Bronchial epithelial cell (primary cell): ENCODE measurements around the gene TMEM132C. TPM values are rescaled to one million over a fixed set of nuclear protein-coding genes. Genes with fewer than 3 reads are reported as not detected.

ENCODE experiments used
- DNase-seq: peaks from one replicate; pipeline ENCODE4 v3.0.0-alpha.2; 2010; ENCODE audit warnings: low read depth
- FAIRE-seq: peaks from 2 replicates; lab custom pipeline; 2011; peaks lifted over from hg19 to GRCh38; lab: Jason Lieb, UNC
- H3K27me3 ChIP-seq: 2 replicates; pipeline ENCODE4 v1.5.1; 2011; ENCODE audit warnings: low read length; ENCODE audit not compliant: control insufficient read depth, insufficient read depth
- H3K36me3 ChIP-seq: 2 replicates; pipeline ENCODE4 v1.5.1; 2011; ENCODE audit warnings: low read length; ENCODE audit not compliant: control insufficient read depth, insufficient read depth
- H3K4me3 ChIP-seq: 2 replicates; pipeline ENCODE4 v1.5.1; 2011; ENCODE audit warnings: mild to moderate bottlenecking, low read depth, low read length, control low read depth
- total RNA-seq: library from RNA; depleted of rRNA; stranded (reverse); fragments of >200 nt; gene quantifications from 2 replicates; pipeline ENCODE4 v1.2.1, GENCODE V29; 2014
- TF ChIP-seq, protein P1 (sequence below): IDR thresholded peaks from 2 replicates; pipeline ENCODE4 v1.5.1; 2011; ENCODE audit warnings: mild to moderate bottlenecking, moderate library complexity, low read length, control low read depth, inconsistent platforms; ENCODE audit not compliant: insufficient read depth, severe bottlenecking

Gene TMEM132C
- total RNA-seq, 1 donor from 2014 or later = not detected

DNA sequence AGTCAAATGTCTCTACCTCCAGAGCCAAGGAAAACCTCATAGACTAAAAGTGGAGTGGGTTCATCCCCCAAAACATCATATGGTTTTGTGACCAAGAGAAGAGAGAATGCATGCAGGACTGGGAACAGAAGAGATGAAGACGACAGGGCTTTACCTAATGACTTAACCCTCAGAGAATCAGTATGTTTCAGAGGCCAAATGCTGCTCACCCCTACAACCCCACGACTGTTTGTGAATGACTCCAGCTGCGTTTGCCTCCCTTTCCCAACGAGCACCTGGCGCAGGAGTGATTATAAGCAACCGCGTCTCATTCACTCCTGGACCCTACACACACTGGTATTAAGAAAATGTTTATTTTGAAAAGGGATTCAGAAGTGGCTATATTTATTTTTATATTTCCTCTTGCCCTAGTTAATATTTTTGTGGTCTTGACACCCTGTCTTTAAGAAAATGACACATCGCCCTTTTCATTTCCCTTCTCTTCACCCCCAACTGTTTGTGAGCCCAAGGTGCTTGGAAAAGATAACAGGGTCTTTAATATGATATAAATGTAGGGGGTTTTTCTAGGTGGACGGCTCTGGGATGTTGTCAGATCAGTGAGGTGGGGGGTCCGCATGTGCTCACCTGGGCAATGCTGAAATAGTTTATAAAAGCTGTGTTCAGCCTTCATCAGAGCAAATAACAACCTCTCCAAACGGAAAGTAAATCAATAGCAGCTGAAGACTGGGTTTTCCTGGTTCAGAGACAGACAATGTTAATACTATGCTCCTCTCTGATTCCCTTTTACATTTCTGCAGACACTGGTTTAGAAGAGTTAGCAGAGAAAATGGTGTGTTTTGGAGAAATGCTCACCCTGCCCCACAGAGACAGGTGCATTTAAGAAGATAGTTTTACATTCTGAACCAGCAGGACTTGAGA lies 479.1 kb downstream of the TMEM132C start:
- Histone ChIP-seq H3K27me3 (no peaks in the 10 kb centered on the region), H3K4me3 (no peak overlapping the region), H3K36me3 (no peaks in the 10 kb centered on the region)
- FAIRE-seq (no peak), DNase-seq (no peak)
- TF ChIP-seq, protein P1, sequence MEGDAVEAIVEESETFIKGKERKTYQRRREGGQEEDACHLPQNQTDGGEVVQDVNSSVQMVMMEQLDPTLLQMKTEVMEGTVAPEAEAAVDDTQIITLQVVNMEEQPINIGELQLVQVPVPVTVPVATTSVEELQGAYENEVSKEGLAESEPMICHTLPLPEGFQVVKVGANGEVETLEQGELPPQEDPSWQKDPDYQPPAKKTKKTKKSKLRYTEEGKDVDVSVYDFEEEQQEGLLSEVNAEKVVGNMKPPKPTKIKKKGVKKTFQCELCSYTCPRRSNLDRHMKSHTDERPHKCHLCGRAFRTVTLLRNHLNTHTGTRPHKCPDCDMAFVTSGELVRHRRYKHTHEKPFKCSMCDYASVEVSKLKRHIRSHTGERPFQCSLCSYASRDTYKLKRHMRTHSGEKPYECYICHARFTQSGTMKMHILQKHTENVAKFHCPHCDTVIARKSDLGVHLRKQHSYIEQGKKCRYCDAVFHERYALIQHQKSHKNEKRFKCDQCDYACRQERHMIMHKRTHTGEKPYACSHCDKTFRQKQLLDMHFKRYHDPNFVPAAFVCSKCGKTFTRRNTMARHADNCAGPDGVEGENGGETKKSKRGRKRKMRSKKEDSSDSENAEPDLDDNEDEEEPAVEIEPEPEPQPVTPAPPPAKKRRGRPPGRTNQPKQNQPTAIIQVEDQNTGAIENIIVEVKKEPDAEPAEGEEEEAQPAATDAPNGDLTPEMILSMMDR = no peak

DNA sequence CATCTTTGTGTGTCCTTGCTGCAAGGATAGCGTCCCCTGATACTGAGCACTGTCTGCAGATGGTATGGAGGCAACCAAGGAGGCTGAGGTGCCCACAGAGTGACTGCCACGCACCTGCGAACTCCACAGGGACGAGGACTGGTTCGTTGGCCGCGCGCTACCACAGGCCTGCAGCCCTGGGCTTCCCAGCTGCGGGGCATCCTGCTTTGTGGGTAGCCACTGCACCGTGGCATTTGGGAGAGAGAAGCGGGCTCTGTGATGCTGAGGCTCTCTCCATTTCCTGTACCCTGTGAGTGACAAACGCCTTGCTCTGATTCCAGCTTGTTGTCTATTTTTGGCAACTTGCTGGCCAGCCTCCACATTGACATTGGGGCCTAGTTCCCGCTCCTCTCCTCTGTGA lies 480.5 kb downstream of the TMEM132C start:
- FAIRE-seq (no peak), DNase-seq (no peak)
- TF ChIP-seq, protein P1 = no peak
- H3K4me3 ChIP-seq = no peak overlapping the region
- H3K36me3 ChIP-seq = no peaks in the 10 kb centered on the region
- H3K27me3 ChIP-seq = no peaks in the 10 kb centered on the region

DNA sequence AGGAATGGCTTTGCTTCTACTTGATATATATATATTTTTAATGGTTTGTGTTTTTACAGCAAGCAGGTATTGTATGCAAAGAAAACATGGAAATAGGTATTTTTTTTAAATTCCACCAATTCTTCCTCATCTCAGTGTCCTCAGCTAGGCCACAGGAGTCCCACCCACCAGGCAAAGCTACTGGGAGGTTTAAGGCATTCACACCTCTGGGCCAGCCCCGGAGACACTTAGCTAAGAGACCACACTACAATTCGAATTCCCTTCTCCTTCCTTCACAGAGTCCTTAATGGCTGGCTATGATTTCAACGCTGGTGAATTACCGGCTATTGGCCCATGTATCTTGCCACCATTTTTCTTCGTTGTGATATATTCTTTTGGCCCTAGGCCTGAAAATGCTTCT lies 485.4 kb downstream of the TMEM132C start:
- FAIRE-seq (no peak), DNase-seq (no peak)
- TF ChIP-seq, protein P1 = no peak
- Histone ChIP-seq H3K27me3 (no peaks in the 10 kb centered on the region), H3K36me3 (no peaks in the 10 kb centered on the region), H3K4me3 (no peak overlapping the region)

DNA sequence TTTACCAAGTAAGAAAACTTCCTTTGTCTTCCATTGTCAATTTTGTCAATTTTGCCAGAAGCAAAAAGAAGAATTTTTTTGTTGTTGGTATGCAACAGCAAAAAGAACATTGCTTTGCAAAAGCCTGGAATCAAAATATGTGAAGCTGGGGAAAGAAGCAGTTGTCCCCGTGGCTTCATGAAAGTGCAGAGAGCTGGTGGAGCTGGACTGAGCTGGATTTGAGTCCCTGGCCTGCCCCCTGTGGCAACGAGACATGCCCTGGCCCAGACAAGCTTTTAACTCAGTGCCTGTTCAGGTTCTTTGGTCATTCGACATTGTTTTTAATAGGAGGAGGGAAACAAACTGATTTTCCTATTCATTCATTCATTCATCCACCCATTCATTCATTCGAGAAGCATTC lies 486.5 kb downstream of the TMEM132C start:
- TF ChIP-seq, protein P1 = no peak
- FAIRE-seq (no peak), DNase-seq (no peak)
- H3K36me3 ChIP-seq = no peaks in the 10 kb centered on the region
- H3K27me3 ChIP-seq = no peaks in the 10 kb centered on the region
- H3K4me3 ChIP-seq = no peak overlapping the region

DNA sequence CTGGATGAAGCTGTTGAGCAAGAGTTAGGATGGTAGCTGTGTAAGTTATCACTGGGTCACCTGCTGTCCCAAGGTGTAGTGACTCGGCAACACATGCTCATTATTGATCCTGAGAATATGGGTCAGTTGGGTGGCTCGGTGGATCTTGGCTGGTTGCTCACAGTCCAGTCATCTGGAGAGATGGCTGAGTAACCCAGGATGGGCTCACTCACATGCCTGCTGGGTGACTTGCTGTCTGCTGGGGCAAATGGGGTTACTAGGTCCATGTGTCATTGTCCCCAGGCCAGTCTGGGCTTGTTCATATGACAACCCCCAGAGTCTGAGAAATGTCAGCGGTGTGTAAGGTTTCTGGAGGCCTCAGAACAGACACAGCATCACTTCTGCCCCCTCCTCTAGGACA lies 487.3 kb downstream of the TMEM132C start:
- TF ChIP-seq, protein P1 = no peak
- no peaks in the 10 kb centered on the region for H3K36me3 ChIP-seq
- no peak overlapping the region for H3K4me3 ChIP-seq
- DNase-seq (peak; percentile 44), FAIRE-seq (no peak)
- H3K27me3 ChIP-seq = no peaks in the 10 kb centered on the region
